GM21723 (cell line): Measurements from ENCODE around the gene CRYGN.

ENCODE experiments used
- ATAC-seq: cut with Tn5 transposase; IDR thresholded peaks from one replicate; pipeline ENCODE4 v1.9.1; 2021; ENCODE audit warnings: mild to moderate bottlenecking, moderate library complexity; ENCODE audit not compliant: unreplicated experiment

Gene CRYGN

DNA sequence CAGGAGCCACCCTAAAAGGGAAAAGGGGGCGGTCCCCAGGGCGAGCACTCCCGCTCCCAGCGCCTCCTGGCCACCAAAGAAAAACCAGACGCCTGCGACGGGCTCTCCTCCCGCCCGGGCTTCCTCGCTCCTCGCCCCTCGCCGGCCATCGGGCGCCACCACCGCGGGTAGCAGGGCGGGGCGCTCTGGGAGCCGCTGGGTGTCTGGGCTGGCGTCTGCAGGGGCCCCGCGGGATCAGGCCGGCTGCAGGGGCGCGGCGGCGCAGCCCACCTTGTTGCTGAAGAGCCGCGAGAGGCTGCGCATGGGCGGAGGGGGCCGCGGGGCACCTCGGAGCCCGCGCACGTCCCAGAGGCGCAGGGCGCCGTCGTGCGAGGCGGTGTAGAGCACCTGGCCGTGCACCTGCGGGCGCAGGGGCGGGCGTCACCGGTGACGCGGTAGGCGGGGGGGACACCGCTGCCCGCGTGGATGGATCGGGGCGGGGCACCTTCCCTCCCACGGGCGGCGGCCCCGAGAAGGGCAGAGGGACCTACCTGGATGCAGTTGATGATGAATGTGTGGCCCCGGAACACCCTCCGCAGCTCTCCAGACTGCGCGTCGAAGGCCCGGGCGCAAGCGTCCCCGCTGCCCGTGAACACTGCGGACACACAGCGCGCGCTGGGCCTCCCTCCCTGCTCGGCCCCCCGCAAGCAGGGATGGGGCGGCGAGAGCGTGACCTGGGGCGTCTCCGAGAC lies 58.4 kb downstream of the CRYGN start:
- no peak for ATAC-seq

DNA sequence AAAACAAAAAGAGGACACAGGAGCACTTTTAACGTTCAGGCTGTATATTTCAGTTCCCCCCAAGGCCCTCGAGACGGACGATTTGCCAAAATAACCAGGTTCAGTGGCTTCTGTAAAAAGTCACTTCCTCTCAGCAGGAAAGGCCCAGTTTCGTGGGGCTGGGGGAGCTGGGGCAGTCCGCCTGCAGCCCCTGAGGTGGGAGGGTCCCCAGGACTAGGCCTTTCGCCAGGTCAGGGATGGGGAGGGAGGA lies 58.9 kb downstream of the CRYGN start:
- ATAC-seq = no peak

DNA sequence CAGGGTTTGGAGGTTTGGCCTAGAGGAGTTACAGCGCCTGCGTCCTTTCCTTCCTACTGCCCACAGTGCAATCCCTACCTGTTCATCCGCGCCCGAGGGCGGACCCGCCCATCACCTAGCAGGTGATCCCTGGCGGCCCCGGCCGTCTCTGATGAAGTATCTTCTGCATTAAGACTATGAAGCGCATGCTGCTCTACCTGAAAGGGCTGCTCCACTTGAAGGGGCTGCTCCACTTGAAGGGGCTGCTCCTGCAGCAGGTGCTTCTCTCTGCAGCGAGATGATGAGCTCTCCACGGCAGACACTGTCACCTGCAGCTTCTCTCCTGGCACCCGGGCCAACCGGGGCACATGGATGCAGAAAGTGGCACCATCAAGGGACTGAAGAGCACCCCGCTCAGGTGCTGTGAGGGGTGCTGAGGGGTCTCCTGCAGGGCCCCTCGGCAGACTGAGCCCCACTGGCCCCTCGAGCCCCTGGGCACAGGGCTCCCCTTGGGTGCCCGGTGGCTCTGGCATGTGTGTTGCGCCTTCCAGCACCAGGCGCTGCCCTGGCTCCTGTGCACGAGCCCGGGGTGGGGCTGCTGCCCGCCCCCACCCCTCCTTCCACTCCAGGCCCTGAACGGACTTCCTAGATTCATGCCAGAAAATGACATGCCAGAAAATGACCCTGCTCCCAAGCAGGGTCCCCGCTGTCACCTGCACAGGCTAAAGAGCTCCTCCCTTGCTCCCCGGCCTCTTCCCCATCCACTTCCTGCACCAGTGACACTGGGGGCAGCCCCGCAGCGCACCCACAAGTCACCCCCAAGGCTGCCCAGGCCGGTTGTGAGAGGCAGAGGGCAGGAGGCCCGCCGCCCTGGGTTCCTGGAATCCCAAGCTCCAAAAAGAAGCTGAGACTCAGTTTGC lies 59.5 kb downstream of the CRYGN start:
- ATAC-seq = no peak

DNA sequence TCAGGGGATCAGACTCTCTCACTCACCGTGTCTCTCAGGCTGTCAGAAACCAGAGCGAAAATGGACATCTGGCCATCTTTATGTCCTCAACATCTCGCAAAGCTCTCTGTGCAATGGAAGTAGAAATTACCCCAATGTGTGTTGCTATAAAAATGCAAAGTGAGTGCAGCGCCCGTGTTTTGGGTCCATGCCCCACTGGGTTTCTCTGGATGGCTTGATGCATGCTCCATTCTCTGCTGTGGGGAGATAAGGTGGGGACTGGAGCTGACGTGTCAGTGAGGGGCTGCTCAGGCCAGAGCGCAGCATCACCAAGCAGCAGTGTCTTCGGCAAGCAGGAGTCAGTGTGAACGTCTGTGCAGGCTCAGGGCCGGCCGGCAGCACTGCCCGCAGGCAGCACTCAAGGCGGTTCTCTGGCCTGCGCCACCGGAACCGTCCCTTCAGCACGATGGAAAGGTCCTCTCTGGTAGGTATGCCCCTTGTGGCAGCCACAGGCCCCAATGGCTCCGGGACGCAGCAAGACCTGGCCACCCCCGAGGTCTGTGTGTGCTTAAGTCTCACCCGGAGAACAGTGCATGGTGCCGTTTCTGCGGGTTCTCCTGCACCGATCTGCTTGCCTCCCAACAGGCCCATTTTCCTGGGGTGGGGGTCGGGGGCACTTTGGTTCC lies 60.3 kb downstream of the CRYGN start:
- ATAC-seq = no peak

DNA sequence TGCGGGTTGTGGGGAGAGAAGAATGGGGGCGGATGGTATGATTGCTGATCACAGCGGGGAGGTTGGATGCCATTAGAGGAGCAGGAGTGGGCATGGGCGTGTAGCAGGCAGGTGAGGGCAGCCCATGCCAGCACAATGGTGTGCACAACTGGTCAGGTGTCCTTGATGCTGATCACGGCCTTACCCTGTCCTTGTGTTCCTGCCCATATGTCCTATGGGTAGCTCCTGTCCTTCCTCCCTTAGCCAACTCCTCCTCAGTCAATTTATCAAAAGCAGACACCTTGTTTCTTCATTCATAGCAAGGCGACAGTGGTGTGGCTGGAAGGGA lies 60.8 kb downstream of the CRYGN start:
- ATAC-seq = no peak
